Brain pericyte (primary cell): ENCODE results near the gene DEFB110.

Source experiments
- DNase-seq: peaks from one replicate; pipeline ENCODE4 v3.0.0-alpha.2; 2012; ENCODE audit warnings: low read depth, low spot score

Gene DEFB110

DNA sequence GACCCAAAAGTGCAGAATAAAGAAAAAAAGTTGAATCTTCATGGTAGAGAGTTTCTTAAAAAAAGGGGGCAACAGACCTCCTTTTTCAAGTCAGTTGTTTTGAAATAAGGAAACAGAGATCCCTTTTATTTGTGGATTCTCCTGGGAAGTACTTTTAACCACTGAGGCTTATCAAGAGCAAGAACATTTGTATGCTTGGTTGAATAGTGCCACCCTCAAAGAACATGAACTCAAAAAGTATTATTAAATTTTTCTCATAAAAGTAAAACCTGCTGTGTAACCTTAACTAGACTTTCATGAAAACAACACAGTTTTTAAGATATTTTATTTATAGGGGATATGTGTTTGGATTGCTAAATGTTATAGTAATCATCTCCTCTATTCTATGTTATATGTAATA is at the start of gene DEFB110:
DEFB110 (minus strand) TSS at position 101 of the 400 bp plus-strand sequence; CDS start at position 42, 59 bp downstream.
- DNase-seq: no peak

- no peak for DNase-seq
Measured at GRCh38 chr6:50070101-50070500, 48.3 kb upstream of the DEFB110 start.

GRCh38 chr6:50062051-50062450 is 40.3 kb upstream of the DEFB110 start:
- DNase-seq: no peak

GRCh38 chr6:50056242-50056641 is 34.4 kb upstream of the DEFB110 start:
- DNase-seq: no peak

DNA sequence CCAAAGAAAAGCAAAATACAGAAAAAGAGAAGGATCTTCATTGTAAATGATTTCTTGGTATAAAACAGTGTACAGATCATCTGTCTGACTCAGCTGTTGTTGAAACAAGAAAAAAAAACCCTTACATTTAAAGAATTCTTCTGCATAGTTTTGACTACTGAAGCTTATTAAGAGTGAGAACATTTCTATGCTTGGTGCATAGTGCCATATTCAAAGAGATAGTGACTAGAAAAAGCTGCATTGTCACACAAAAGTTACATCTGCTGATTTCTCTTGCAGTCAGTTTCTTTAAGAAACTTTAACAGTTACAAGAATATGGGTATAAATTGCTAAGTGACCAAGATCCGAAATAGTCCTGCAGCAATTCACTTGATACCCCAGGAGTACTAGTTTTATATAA is 28.0 kb upstream of the DEFB110 start, which contains the start of gene DEFB112:
DEFB112 (minus strand) TSS at position 101 of the 400 bp plus-strand sequence; CDS start at position 41, 60 bp downstream.
- DNase-seq: no peak

GRCh38 chr6:50047026-50047425 is 25.2 kb upstream of the DEFB110 start:
- no peak for DNase-seq

DNA sequence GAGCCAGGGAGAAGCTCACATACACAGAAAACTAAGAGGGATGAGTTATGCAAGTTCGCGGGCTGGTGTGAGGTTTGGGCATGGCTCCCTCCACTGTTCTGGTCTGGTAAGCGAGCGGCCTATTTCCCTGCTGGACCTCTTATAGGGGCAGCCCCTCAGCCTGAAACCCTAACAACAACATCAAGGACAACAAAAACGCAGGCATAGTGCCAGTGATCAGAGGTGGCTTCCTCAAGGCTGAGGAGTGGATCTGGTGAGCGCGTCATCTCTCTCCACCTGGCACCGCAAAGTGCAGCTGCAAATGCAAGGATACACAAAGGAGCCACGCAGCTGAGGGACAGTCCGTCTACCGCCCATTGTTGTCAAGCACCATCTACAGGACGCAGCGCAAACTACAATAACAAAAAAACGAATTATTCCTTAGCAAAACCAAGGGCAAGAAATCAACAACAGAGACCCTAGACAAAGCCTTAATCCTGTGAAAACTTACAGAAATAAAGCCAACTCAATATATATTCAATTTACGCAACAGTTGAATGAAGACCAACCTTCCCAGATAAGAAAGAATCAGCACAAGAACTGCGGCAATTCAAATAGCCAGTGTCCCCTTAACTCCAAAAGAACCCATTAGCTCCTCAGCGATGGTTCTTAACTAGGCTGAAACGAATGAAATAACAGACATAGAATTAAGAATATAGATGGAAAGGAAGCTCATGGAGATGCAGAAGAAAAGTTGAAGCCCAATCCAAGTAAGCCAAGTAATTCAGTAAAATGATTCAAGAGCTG is 9.2 kb upstream of the DEFB110 start:
- DNase-seq: no peak

- no peak for DNase-seq
Measured at GRCh38 chr6:50030350-50030749, 8.6 kb upstream of the DEFB110 start.

DNA sequence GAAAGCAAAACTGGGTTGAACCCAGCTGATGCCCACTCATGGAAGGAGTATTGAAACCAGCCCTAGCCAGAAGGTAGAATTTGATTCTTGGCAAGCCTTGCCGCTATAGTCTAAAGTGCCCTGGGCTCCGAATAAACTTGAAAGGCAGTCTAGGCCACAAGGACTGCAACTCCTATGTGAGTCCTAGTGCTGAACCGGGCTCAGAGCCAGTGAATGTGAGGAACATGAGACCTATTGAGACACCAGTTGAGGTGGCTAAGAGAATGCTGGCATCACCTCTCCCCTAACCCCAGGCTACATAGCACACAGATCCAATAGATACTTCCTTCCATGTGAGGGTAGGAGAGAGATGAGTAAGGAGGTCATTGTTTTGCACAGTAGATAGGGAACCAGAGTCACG is 3.5 kb upstream of the DEFB110 start:
- no peak for DNase-seq

- no peak for DNase-seq
Measured at GRCh38 chr6:50007819-50008218, 14.0 kb downstream of the DEFB110 start.

DNA sequence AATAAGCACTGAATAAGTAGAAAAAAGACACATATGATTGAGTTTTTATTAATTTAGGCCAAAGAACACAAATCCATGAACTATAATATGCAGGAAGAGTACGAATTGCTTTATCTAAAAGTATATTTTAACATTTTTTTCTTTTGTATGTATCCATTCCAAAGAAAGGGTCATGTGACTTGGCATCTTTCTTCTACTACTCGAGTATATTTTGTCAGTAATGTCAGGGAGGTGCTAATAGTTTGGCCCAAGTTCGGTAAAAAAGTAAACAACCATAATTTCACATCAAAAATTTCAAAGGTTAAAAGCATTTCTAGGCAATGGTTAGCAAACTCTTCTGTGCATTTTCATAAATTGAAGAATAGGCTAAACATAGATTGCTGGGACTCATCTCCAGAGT is 18.7 kb downstream of the DEFB110 start:
- no peak for DNase-seq

GRCh38 chr6:49995278-49995677 is 26.5 kb downstream of the DEFB110 start:
- DNase-seq: no peak

DNA sequence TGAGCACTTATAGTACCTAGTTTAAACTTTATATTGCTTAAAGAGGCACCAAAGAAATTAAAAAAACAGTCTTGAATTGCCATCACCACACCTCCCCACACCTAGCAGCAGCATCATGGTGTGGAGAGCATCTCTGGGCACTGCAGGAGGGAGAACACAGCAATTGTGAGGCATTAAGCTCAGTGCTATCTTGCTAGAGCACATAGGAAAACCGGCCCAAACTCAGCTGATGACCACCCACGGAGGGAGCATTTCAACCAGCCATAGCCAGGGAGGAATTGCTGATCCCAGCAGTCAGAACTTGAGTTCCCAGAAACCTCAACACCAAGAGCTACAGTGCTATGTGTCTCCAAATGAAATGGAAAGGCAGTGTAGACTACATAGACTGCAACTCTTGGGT is 32.9 kb downstream of the DEFB110 start:
- DNase-seq: no peak

GRCh38 chr6:49987749-49988148 is 34.0 kb downstream of the DEFB110 start:
- no peak for DNase-seq

GRCh38 chr6:49986551-49986950 is 35.2 kb downstream of the DEFB110 start:
- no peak for DNase-seq

DNA sequence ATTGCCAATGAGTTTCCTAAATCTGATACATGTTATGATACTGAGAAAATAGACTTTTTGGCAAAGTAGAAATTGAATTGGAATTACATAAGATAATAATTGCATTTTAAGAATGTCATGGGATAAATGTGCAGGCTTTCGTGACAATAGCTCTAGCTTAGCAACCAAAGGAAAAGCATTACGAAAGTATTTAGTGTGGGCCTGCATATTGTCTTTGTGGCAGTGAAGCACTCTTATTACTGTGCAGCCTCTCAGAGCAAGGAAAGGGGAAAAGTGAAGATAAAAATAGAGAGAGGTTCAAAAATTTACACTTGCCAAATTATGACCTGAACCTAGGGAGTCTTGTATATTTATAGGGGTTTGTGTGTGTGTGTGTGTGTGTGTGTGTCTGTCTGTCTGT is 39.7 kb downstream of the DEFB110 start:
- DNase-seq: no peak

DNA sequence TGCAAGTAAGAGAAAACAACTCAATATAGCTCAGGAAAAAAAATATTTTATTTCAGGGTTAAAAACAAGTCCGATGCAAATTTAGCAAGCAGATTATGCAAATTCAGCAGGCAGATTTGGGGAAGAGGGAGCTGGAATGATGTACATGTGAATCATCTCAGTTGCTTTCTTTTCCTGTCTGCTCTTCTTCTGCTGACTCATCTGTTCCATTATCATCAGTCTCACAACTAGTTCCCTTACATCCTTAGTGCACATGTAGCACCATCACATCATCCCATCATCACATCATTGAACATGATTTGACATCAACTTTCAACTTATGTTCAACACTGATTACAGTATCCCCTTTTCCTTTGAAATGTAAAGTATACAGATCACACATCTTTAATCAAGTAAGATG is 40.9 kb downstream of the DEFB110 start:
- no peak for DNase-seq

DNA sequence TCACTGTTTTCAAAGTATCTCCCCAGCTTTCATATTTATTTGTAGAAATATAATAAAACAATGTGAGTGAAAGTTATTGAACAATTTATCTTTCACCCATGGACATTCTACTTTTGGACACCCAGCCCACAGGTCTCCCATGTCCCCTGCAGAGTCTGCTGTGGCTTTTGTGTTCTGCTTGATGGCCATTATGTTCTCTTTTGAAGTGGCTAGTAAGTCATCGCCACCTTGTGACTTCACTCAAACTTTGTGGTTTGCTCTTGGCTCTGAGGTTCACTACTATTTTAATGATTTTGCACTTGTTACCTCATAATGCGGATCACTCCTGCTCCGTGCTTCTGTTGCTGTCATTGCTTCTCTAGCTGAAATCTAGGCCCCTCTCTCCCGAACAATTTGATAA is 42.2 kb downstream of the DEFB110 start:
- no peak for DNase-seq

- no peak for DNase-seq
Measured at GRCh38 chr6:49978332-49979226, 43.2 kb downstream of the DEFB110 start.

DNA sequence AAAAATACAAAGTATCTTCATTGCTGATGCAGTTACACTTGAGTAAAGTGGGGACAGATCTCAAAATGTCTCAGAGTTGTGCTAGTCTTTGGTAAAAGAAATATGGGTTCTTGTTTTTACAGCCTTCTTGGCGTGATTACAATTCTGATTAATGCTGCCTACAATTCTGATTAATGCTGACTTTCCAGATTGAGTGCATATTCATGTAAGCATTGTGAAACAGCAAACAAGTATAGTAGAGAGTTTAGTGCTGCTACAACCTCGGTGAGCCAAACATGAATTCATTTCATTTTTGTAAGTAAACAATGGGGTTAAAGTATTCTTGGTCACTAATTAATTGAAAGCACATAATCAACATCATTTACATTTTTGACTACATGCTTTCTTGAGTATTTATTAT is 52.2 kb downstream of the DEFB110 start, which contains the start of gene DEFB113:
DEFB113 (minus strand) TSS at position 21 of the 400 bp plus-strand sequence; CDS start at position 21, 0 bp downstream.
- DNase-seq: no peak
